DMS53 treated with DMSO at 0.1 percent for 48 hours (cell line): ENCODE results near the gene CYP2D6.
"Not testable (repeated sequence)": the region's sequence is repeated elsewhere in the genome, so short reads cannot be mapped to it uniquely, and the experiment has no call there.

ENCODE experiments used
- DNase-seq: peaks from one replicate; lab custom pipeline; 2025; ENCODE audit not compliant: unreplicated experiment; lab: John Stamatoyannopoulos, UW

CYP2D6 gene

GRCh38 chr22:42130639-42131431 lies at the start of gene CYP2D6:
Gene CYP2D6 (minus strand): TSS chr22:42130810. CDS start chr22:42130791, 19 bp downstream.
- DNase-seq = not testable (repeated sequence)

DNA sequence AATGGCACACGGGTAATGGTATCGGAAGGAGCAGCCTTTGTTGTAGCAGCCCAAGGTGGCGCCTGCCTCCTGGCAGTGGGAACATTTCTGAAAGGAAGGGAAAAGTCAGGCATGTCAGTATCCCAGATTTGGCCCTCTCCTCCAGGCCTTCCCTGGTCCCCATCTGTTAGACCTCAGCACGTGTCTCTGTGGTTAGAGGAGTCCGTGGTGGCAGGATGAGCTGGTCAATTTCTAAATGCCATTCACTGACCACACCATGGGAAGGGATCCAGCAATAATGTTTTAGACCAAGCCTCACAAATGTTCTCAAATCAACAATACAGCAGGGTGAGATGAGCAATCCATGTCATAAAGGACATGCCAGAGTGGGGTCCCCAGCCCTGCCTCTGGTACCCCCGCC lies 49.0 kb upstream of the CYP2D6 start:
- DNase-seq = no peak

DNA sequence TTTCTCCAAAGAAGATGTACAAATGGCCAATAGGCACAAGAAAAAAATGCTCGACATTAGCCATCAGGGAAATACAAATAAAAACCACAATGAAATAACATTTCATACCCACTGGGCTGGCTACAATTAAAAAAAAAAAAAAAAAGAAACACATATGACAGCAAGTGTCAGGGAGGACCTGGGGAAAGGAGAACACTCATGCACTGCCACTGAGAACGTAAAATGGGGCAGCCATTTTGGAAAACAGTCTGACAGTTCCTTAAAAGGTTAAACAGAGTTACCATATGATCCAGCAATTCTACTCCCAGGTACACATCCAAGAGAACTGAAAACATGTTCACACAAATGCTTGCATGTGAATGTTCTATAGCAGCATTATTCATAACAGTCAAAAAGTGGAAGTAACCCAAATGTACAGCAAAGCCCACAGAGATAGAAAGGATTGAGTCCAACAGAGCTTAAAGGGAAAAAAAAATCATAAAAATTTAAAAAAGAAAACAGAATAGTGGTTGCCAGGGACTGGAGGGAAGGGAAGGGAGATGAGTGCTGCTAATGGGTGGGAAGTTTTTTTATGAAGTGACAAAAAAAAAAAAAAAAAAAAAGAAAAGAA lies 48.4 kb upstream of the CYP2D6 start:
- DNase-seq = no peak

DNA sequence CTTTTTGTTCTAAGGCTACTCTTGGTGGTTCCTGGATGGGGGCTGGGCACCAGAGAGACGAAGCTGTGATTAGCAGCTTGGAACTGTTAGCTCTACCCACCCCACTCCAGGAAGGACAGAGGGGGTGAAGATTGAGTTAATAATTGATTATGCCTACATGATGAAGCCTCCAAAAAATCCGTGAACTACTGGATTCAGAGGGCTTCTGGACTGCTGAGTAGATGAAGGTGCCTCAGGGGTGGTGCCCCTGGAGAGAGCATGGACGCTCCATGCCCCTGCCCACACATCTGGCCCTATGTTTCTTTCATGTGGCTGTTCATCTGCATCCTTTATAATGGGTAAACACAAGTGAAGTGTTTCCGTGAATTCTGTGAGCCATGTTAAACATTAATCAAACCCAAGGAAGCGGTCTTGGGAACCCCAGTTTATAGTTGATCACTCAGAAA lies 47.3 kb upstream of the CYP2D6 start:
- peak; percentile 53 for DNase-seq

- DNase-seq = no peak
These were observed 45.8 kb upstream of the CYP2D6 start for GRCh38 chr22:42176255-42176915.

DNA sequence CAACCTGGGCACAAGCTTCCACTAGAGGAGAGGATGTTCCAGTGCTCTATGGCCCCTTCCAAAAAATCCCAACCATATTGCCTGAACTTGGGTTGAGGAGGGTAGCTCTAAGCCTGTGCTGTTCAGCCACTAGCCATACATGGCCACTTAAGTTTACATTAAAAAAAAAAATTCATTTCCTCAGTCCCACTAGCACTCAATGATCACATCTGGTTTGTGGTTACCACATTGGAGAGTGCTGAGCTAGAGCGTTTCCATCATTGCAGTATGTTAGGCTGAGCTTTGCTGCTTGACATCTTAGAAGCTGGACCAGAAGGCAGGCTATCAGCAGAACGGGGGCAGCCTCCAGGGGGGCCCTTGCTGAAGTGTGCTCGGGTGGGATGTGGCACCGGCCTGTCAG lies 43.5 kb upstream of the CYP2D6 start:
- no peak for DNase-seq

DNA sequence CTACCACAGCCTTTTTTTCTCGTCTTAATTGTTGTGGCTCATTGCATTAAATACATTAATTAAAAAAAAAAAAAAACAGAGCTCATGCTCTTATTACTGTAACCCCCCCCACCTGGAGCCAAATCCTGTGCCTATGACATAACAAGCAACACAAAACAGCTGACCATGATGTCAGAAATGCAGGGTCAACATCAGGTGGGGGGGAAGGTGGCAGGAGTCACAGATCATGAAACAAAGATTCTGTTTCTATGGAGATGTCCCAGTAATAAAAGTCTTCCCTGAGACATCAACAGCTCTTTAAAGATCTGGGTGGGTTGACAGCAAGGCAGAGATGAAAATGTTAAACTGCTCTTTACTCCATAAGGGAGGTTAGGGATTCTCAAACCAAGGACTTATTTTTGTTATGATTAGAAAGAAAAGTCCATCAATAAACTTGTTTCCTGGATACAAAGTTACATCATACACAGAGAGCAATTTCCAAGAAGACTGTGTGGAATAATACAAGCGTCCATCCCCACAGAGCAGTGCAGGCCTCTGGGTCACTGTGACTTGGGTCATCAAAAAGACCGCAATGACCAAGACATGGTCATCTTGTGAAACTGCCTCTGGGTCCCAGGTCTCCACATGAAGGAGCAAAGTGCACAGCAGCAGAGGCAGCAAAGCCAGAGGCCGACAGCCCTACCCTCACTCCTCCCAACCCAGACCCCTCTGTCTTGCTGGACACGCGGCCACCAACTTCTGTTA lies 42.7 kb upstream of the CYP2D6 start:
- DNase-seq = no peak

- DNase-seq = no peak
These were observed 42.2 kb upstream of the CYP2D6 start for GRCh38 chr22:42172773-42173172.

GRCh38 chr22:42171946-42172719 lies 41.5 kb upstream of the CYP2D6 start:
- DNase-seq = no peak

DNA sequence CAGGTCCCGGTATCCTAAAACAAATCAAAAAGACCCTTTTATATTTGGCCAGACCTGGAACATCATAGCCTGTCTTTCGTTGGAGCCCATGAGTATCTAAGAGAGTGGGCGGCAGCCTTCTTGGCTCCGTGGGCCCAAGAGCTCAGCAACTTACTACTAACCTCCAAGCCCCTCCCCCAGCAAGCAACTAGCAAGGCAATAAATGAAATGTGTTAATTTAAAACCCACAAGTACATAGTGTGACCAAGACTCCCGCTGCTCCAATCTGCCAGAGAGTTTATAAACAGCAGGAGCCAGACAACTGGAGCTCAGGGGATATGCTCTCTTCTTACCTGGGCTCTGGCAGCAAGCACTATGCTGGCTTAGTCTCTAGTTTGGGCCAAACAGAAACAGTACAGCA lies 40.8 kb upstream of the CYP2D6 start:
- DNase-seq = no peak

DNA sequence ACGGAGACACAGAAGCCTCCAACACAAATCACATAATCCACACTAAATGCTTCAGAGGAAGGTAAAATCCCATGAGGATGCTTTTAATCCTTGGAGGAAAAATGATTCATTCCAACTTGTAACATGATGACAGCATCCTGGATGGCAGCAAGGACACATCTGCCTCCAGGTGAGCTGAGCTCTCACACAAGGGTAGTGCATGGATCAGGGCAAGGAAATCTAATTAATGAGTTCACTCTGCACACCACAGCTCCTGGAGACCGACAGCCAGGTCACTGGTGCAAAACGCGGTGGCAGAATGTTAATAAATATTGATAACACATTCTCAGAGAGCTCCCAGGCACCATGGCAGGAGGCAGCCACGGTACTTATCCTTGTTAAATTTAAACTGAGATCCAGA lies 40.3 kb upstream of the CYP2D6 start:
- DNase-seq = no peak

DNA sequence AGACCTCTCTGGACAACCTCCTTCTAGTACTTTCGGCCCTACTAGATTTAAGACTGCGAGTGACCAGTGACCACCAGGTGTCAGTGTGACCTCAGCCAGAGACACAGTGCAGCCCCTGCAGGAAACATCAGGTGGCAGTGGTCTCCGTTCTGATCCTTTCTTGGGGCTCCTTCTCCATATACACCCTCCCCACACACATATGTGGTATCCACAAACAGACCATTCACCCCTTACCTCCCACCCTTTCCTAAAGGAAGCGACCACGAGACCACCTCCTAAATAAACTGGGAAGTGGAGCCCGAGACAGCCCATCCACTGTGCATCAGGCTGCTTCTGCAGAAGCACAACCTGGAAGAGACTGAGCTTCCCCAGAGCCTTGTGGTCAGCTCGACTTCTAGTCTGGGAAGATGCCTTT lies 38.5 kb upstream of the CYP2D6 start:
- DNase-seq = no peak

GRCh38 chr22:42168476-42168875 lies 37.9 kb upstream of the CYP2D6 start:
- DNase-seq = no peak

- no peak for DNase-seq
These were observed 36.5 kb upstream of the CYP2D6 start for GRCh38 chr22:42167066-42167465.

DNA sequence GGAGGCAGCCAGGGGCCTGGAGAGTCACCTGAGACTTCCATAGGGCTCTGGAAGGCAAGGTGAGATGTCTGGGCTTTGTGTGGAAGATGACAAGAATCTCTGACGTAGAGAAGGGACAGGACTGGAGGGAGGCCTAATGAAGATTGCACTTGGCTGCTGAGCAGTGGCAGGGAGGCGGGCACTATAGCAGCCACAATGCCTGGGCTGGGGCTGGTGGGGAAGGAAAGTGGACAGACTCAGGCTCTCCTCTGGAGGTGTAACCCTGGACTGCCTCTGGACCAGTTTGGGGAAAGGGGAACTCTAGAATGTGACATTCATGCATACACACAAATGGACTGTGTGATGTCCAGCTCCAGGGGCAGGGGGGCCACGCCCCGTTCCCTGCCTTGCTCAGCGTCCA lies 34.3 kb upstream of the CYP2D6 start:
- DNase-seq = no peak

DNA sequence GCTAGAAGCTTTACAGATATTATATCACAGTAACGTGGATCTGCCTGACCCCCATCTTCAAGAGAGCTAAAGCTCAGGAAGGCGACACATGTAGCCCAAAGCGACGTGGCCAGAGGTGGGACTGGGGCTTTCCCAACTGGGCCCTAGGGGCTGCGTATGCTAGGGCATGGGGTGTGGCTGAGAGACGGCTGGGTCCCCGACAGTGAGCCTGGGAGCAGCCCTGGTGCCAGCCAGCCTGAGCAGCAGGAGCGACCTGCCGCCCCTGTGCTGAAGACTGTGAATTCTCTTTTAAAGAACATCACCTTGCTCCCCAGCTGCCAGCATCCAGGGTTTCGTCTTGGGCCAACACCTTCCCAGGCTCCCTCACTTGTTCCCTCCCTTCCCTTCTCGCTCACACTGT lies 32.9 kb upstream of the CYP2D6 start:
- no peak for DNase-seq

DNA sequence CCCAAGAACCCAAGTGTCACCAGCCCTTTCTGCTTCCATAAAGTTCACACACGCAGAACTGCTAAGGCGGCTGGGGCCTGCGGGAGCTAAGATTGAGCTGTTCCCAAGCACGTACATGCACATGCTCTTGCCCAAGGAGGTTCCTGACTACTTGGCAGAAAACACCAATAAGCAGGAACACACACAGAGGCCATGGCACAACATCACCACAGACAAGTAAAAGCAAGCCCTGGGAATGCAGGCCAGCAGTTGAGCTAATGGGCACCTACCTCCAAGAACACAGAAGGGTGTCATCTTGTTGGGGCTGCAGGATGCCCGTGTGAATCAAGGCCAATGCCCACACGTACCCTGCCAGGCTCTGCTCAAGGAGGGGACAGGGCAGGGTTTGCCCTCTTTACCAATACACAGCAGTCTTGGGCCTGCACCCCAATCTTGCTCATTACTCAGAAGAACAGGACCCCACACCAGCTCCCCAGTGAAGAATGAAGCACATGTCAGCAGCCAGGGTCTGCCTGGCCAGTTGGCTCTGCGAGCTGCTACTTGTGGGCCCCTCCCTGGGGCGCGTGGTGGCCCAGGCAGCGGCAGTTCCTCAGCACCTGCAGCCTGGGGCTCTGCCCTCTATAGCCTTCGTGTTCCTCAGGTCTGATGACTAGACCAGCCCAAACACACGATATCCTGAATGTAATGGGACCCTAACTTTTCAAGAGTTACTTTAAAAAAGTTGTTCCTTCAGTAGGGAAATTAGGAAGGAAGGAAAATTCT lies 32.3 kb upstream of the CYP2D6 start:
- DNase-seq = no peak

DNA sequence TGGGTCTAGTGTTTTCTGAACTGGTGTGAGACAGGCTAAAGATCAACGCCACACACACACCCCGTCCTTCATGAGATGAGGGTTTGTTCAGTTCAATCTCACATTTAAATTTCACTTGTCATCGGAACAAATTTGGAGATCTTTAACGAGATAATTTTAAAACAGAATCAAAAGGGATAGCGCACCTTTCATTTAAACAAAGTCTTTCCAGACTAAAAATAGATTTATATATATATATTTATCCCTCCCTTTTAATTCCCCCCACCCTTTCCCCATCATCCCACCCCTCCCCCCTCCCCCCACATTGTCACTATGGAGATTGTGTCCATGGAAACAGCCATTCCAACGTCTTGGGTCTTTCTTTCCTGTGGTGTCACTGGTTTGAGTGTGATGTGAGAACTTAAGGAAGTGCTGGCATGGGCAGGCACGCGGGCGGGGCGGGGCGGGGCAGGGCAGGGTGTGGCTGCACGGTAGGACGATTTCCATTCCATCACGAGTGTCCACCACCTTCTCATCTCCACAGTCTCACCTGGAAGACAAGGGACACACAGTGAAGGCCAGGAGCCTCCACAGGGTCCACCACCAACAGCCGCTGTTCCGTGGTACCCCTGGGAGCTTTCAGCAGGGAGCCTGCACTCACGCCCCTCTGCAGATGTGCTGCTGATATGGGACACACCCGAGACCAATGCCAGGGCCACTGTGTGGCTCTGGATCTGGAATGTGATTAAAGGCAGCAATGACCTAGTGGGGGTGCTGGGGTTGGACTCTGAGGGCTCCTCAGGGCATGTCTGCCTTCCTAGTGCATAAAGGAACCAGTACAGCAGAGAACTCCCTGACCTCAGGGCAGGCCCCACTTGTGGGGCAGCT lies 30.5 kb upstream of the CYP2D6 start:
- DNase-seq = no peak

DNA sequence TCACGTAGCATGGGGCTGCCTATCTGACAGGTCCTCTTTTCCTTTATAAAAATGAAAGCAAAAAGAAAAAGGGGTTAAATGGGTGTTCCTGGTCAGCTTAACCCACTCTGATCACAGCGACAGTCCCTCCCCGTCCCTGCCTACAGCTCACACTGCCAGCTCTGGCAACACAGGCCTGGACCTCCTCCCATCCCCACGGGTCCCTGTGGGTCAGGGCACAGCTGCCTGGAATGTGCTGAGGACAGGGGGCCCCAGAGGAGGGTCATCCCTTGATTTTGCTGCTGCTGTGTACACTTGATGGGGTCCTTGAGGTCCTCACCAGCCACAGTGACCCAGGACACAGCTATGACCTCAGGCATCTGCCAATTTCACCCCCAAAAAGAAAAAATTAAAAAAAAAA lies 29.6 kb upstream of the CYP2D6 start:
- no peak for DNase-seq
